ENCODE results near the gene PLAGL1.

DNA sequence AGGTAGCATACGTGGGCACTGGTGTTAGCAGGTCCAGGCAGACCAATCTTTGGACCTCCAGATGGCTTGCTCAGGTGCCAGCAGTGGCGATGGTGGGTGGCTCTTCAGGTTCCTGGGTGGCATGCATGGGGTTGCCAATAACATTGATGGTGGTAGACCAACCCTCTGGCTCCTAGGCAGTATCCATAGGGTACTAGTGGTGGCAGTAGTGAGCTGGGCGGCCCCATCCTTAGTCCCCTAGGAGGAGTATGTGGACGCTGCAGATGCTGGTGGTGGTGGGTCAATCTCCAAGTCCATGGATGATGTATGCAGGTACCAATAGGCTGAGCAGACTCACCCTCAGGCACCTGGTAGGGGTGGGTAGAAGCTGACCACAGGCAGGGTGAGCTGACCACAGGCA lies 73.2 kb downstream of the PLAGL1 start:
- TF ChIP-seq, protein P1, sequence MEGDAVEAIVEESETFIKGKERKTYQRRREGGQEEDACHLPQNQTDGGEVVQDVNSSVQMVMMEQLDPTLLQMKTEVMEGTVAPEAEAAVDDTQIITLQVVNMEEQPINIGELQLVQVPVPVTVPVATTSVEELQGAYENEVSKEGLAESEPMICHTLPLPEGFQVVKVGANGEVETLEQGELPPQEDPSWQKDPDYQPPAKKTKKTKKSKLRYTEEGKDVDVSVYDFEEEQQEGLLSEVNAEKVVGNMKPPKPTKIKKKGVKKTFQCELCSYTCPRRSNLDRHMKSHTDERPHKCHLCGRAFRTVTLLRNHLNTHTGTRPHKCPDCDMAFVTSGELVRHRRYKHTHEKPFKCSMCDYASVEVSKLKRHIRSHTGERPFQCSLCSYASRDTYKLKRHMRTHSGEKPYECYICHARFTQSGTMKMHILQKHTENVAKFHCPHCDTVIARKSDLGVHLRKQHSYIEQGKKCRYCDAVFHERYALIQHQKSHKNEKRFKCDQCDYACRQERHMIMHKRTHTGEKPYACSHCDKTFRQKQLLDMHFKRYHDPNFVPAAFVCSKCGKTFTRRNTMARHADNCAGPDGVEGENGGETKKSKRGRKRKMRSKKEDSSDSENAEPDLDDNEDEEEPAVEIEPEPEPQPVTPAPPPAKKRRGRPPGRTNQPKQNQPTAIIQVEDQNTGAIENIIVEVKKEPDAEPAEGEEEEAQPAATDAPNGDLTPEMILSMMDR (IDR thresholded peaks at IDR 0.05): no peak
- TF ChIP-seq POLR2A (IDR thresholded peaks at IDR 0.05): no peak
